ENCODE measurements around the gene VILL. TPM values are rescaled to one million over a fixed set of nuclear protein-coding genes. Genes with fewer than 3 reads are reported as not detected.

Gene VILL
- total and polyA plus RNA-seq, 2 of the 8 experiments (the other 6 are each of a cell fraction or from before 2014, with no cell fraction given): 4.1 to 4.2 TPM

GRCh38 chr3:38015485-38015884 lies 24.9 kb downstream of the VILL start:
- Histone ChIP-seq H4K91ac (replicated peaks; ENCODE audit: insufficient read length, low read length) (no peak overlapping the region), H3K56ac (replicated peaks; ENCODE audit: insufficient read length, low read depth, low read length) (no peak overlapping the region), H3K79me2 (ENCODE audit: control insufficient read depth in 1 of 2, insufficient read depth in 2 of 2, low read length in 2 of 2) (no peaks in the 10 kb centered on the region), H3K9me3 (ENCODE audit: insufficient read depth in 2 of 2, low read depth in 1 of 2, low read length in 1 of 2) (no peaks in the 10 kb centered on the region), H3K36me3 (ENCODE audit: control insufficient read depth in 2 of 4, insufficient read depth in 4 of 4, low read length in 3 of 4) (peaks cover 0 to 7% (median 2%) of the 10 kb centered on the region in 4 experiments; a peak in 2 of 8 replicates), H3K4me3 (ENCODE audit: extremely low read depth in 1 of 4, insufficient read depth in 2 of 4, low read depth in 3 of 4, low read length in 4 of 4) (no peak overlapping the region), H3K14ac (ENCODE audit: insufficient read length) (no peak overlapping the region), H2BK15ac (ENCODE audit: low read length) (no peak overlapping the region), H2BK12ac (ENCODE audit: low read depth, low read length) (no peak overlapping the region), H3K23ac (ENCODE audit: insufficient read length) (no peak overlapping the region), H2BK120ac (replicated peaks; ENCODE audit: low read depth, low read length) (no peak overlapping the region), H3K27me3 (replicated peaks in 1 of 4; ENCODE audit: control insufficient read depth in 3 of 4, extremely low read depth in 1 of 4, insufficient read depth in 3 of 4, low read length in 3 of 4) (no peaks in the 10 kb centered on the region), H3K79me1 (ENCODE audit: low read depth, low read length) (no peaks in the 10 kb centered on the region; the same call in 1 of the 2 replicates), H4K8ac (ENCODE audit: extremely low read depth, insufficient read depth, low read length) (no peak overlapping the region), H3K4me2 (ENCODE audit: insufficient read depth in 1 of 2, low read depth in 2 of 2, low read length in 2 of 2) (no peak overlapping the region), H2BK20ac (ENCODE audit: low read length) (no peak overlapping the region), H4K5ac (ENCODE audit: insufficient read length, low read depth, low read length) (no peak overlapping the region), H3K27ac (ENCODE audit: low read depth, low read length) (no peak overlapping the region), H3K23me2 (ENCODE audit: low read depth, low read length) (no peaks in the 10 kb centered on the region), H3K18ac (ENCODE audit: extremely low read depth, low read length) (no peak overlapping the region), H3K9ac (replicated peaks in 1 of 4; ENCODE audit: extremely low read depth in 1 of 4, low read depth in 3 of 4, low read length in 3 of 4) (no peak overlapping the region), H4K20me1 (replicated peaks in 1 of 2; ENCODE audit: control insufficient read depth in 1 of 2, insufficient read depth in 2 of 2, low read length in 2 of 2) (peaks cover 0 to 2% of the 10 kb centered on the region in 2 experiments), H2AFZ (ENCODE audit: low read length) (no peak overlapping the region), H2AK5ac (ENCODE audit: low read depth, low read length) (no peak overlapping the region), H3K4ac (replicated peaks; ENCODE audit: insufficient read length, low read depth, low read length) (no peak overlapping the region), H3K4me1 (replicated peaks in 1 of 4; ENCODE audit: control insufficient read depth in 3 of 4, insufficient read depth in 4 of 4, low read length in 3 of 4) (no peaks in the 10 kb centered on the region), H2BK5ac (ENCODE audit: low read depth, low read length) (no peak overlapping the region)
- TF ChIP-seq TCF12 (IDR thresholded peaks at IDR 0.05; ENCODE audit: low read depth, low read length) (no peak), SAP30 (IDR thresholded peaks at IDR 0.05; ENCODE audit: insufficient read depth, insufficient replicate concordance, low read length) (no peak), SIRT6 (IDR thresholded peaks at IDR 0.05; ENCODE audit: low read length) (no peak), CBX8 (IDR thresholded peaks at IDR 0.05; ENCODE audit: borderline replicate concordance, low read depth, low read length) (no peak), BCL11A (IDR thresholded peaks at IDR 0.05; ENCODE audit: low read depth in 2 of 2, low read length in 2 of 2) (no peak)
- FAIRE-seq: no peak
- CTCF ChIA-PET (ENCODE audit: partially characterized antibody): interaction anchor here (0.7 to 9.6 kb wide), 3 partner anchors 8 to 42 kb away, joined by 4 to 74 read pairs (median 8); no protein-coding TSS in a partner anchor
- POLR2A ChIA-PET (ENCODE audit: partially characterized antibody): interaction anchor here (0.9 kb wide), 1 partner anchor 9 kb away, joined by 4 read pairs; no protein-coding TSS in a partner anchor
- no peak for DNase-seq (ENCODE audit: low read depth in 1 of 2, low spot score in 2 of 2)
- WGBS, 2 experiments (ENCODE audit: extremely low coverage in 1 of 2, insufficient coverage in 1 of 2, insufficient read length in 1 of 2, insufficient replicate concordance in 2 of 2, low coverage in 1 of 2, low lambda C conversion rate in 2 of 2, missing lambda C conversion rate in 1 of 2): 76% methylated on average over 3 of the region's 3 CpGs; no CpG with 5 or more reads in 1 of the 2 experiments
